Karpas-422 (cell line): Measurements from ENCODE around the gene VCAN. TPM values are rescaled to one million over a fixed set of nuclear protein-coding genes. Genes with fewer than 3 reads are reported as not detected.

Source experiments
- DNase-seq: peaks from one replicate; pipeline ENCODE4 v3.0.0-alpha.2; 2015
- H2AFZ ChIP-seq: fragments of 200-600 bp; sonication (generic); 2 replicates; pipeline ENCODE4 v1.6.1; 2014; ENCODE audit warnings: antibody characterized with exemption, low read length, mixed read lengths
- H3K27ac ChIP-seq: fragments of 200-600 bp; sonication (generic); 2 replicates; pipeline ENCODE4 v1.5.1; 2014; ENCODE audit warnings: mild to moderate bottlenecking, low read length, moderate library complexity
- H3K27me3 ChIP-seq: fragments of 200-600 bp; sonication (generic); 2 replicates; pipeline ENCODE4 v1.6.1; 2014; ENCODE audit warnings: low read length, mixed read lengths
- H3K36me3 ChIP-seq: fragments of 200-600 bp; sonication (generic); 2 replicates; pipeline ENCODE4 v1.6.1; 2014; ENCODE audit warnings: low read length, mixed read lengths; ENCODE audit not compliant: insufficient read depth
- H3K4me1 ChIP-seq: fragments of 200-600 bp; sonication (generic); 2 replicates; pipeline ENCODE4 v1.6.1; 2014; ENCODE audit warnings: mild to moderate bottlenecking, low read length, mixed read lengths
- H3K4me2 ChIP-seq: fragments of 200-600 bp; sonication (generic); 2 replicates; pipeline ENCODE4 v1.6.1; 2014; ENCODE audit warnings: low read length, low read depth, mild to moderate bottlenecking; ENCODE audit not compliant: poor library complexity, severe bottlenecking
- H3K4me3 ChIP-seq: fragments of 200-600 bp; sonication (generic); 2 replicates; pipeline ENCODE4 v1.5.1; 2014; ENCODE audit warnings: mild to moderate bottlenecking, antibody characterized with exemption, low read length, mixed read lengths
- H3K79me2 ChIP-seq: fragments of 200-600 bp; sonication (generic); 2 replicates; pipeline ENCODE4 v1.6.1; 2014; ENCODE audit warnings: mild to moderate bottlenecking, low read length, mixed read lengths
- H3K9ac ChIP-seq: fragments of 200-600 bp; sonication (generic); 2 replicates; pipeline ENCODE4 v1.6.0; 2014; ENCODE audit warnings: low read length
- H3K9me2 ChIP-seq: fragments of 200-600 bp; sonication (generic), shearing (Covaris generic); replicated peaks from 2 replicates; pipeline ENCODE4 v1.6.0; 2014; ENCODE audit warnings: mild to moderate bottlenecking, low read length, moderate library complexity; ENCODE audit not compliant: insufficient read depth
- H3K9me3 ChIP-seq: fragments of 300-700, 200-600 bp; sonication (generic); 2 replicates; pipeline ENCODE4 v1.6.1; 2014; ENCODE audit warnings: low read length, mixed read lengths
- H4K20me1 ChIP-seq: fragments of 200-600 bp; sonication (generic); 2 replicates; pipeline ENCODE4 v1.6.1; 2014; ENCODE audit warnings: mild to moderate bottlenecking, antibody characterized with exemption, low read length, low read depth; ENCODE audit not compliant: insufficient read depth
- total RNA-seq: library from RNA; depleted of rRNA; stranded (reverse); fragments of >200 nt; shearing (Covaris generic); gene quantifications from 2 replicates; pipeline ENCODE4 v1.2.3, GENCODE V29; 2014; ENCODE audit warnings: low replicate concordance

Gene VCAN
- total RNA-seq, 1 experiment from 2014 or later: not detected

DNA sequence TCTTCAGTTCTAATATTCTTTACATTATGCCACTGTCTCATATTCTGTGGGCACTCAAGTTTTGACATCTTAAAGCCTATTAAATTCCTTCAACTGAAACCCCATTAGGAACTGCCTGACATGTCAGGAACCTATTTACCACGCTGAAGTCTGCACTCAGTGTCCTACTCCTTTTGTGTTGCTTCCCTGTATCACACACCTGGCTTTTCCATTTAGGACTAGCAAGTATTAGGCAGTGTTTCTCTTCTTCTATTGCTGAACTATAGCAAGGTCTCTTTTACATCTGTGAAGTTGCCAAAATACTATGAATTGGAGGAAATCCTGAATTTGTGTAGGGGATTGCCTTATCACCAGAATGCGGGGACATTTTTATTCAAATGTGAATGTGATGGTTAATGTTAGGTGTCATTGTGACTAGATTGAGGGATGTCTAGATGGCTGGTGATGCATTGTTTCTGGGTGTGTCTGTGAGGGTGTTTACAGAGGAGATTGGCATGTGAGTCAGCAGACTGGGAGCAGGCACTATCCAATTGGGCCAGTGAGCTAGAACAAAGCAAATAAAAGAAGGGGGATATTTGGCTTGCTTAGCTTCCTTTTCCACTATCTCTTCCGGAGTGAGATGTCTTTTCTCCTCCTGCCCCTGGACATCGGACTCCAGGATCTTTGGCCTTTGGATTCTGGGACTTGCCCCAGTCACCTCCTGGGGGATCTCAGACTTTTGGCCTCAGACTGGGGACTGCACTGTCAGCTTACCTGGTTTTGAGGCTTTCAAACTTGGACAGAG, 21.2 kb upstream of the VCAN start:
- H3K4me3 ChIP-seq: no peak overlapping the region
- no peaks in the 10 kb centered on the region for H3K9me2 ChIP-seq
- H3K9me3 ChIP-seq: peaks cover 9% of the 10 kb centered on the region
- H3K4me1 ChIP-seq: no peaks in the 10 kb centered on the region
- H3K27me3 ChIP-seq: no peaks in the 10 kb centered on the region
- no peak overlapping the region for H3K27ac ChIP-seq
- no peaks in the 10 kb centered on the region for H3K79me2 ChIP-seq
- DNase-seq: no peak
- no peak overlapping the region for H3K9ac ChIP-seq
- H4K20me1 ChIP-seq: no peaks in the 10 kb centered on the region
- H3K36me3 ChIP-seq: no peaks in the 10 kb centered on the region
- no peak overlapping the region for H3K4me2 ChIP-seq
- no peak overlapping the region for H2AFZ ChIP-seq

DNA sequence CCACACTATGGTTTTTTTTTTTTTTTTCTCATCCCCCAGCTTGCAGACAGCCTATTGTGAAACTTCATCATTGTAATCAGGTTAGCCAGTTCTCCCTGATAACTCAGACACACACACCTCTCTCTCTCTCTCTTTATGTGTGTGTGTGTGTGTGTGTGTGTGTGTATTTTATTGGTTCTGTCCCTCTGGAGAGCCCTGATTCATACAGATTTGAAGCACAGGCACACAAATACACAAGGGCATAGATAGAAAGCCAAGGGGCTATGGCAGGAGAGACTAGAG, 20.6 kb upstream of the VCAN start:
- no peaks in the 10 kb centered on the region for H3K9me2 ChIP-seq
- no peak overlapping the region for H3K4me3 ChIP-seq
- H3K9ac ChIP-seq: no peak overlapping the region
- no peaks in the 10 kb centered on the region for H4K20me1 ChIP-seq
- H3K4me2 ChIP-seq: no peak overlapping the region
- no peaks in the 10 kb centered on the region for H3K36me3 ChIP-seq
- H3K79me2 ChIP-seq: no peaks in the 10 kb centered on the region
- H3K4me1 ChIP-seq: no peaks in the 10 kb centered on the region
- no peaks in the 10 kb centered on the region for H3K27me3 ChIP-seq
- no peak overlapping the region for H2AFZ ChIP-seq
- H3K27ac ChIP-seq: no peak overlapping the region
- peaks cover 9% of the 10 kb centered on the region for H3K9me3 ChIP-seq
- no peak for DNase-seq

GRCh38 chr5:83451955-83452354, 19.6 kb upstream of the VCAN start:
- no peaks in the 10 kb centered on the region for H3K79me2 ChIP-seq
- H3K4me2 ChIP-seq: no peak overlapping the region
- no peaks in the 10 kb centered on the region for H3K36me3 ChIP-seq
- no peak overlapping the region for H3K9ac ChIP-seq
- no peak overlapping the region for H3K27ac ChIP-seq
- no peak overlapping the region for H2AFZ ChIP-seq
- H3K9me2 ChIP-seq: no peaks in the 10 kb centered on the region
- H4K20me1 ChIP-seq: no peaks in the 10 kb centered on the region
- no peaks in the 10 kb centered on the region for H3K4me1 ChIP-seq
- no peaks in the 10 kb centered on the region for H3K27me3 ChIP-seq
- no peak for DNase-seq
- H3K4me3 ChIP-seq: no peak overlapping the region
- peaks cover 9% of the 10 kb centered on the region for H3K9me3 ChIP-seq

DNA sequence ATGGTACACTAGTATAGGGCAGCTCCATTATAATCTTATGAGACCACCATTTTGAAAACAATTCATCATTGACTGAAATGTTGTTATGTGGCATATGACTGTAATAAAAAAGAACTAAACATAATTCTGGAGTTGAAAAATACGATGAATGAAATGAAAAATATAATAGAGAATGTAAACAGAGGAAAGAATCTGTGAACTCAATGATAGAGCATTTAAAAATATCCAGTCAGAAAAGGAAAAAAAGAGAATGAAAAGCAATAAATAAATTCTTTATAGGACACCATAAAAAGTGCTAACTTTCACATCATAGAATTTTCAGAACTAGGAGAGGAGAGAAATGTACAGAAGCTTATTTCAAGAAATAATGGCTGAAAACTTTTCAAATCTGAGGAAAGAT, 17.6 kb upstream of the VCAN start:
- DNase-seq: no peak
- Histone ChIP-seq H3K4me1 (no peaks in the 10 kb centered on the region), H2AFZ (no peak overlapping the region), H4K20me1 (no peaks in the 10 kb centered on the region), H3K9ac (no peak overlapping the region), H3K4me2 (no peak overlapping the region), H3K36me3 (no peaks in the 10 kb centered on the region), H3K4me3 (no peak overlapping the region), H3K9me3 (peaks cover 9% of the 10 kb centered on the region), H3K27ac (no peak overlapping the region), H3K9me2 (no peaks in the 10 kb centered on the region), H3K79me2 (no peaks in the 10 kb centered on the region), H3K27me3 (no peaks in the 10 kb centered on the region)

- Histone ChIP-seq H3K9me3 (no peaks in the 10 kb centered on the region), H3K79me2 (no peaks in the 10 kb centered on the region), H3K27ac (no peak overlapping the region), H3K4me1 (no peaks in the 10 kb centered on the region), H3K4me3 (no peak overlapping the region), H3K9ac (no peak overlapping the region), H3K27me3 (no peaks in the 10 kb centered on the region), H2AFZ (no peak overlapping the region), H4K20me1 (no peaks in the 10 kb centered on the region), H3K4me2 (no peak overlapping the region), H3K9me2 (no peaks in the 10 kb centered on the region), H3K36me3 (no peaks in the 10 kb centered on the region)
- no peak for DNase-seq
Observed at GRCh38 chr5:83464261-83464660, 7.3 kb upstream of the VCAN start.

- Histone ChIP-seq H3K36me3 (no peaks in the 10 kb centered on the region), H2AFZ (no peak overlapping the region), H3K9me3 (no peaks in the 10 kb centered on the region), H3K79me2 (no peaks in the 10 kb centered on the region), H3K4me2 (no peak overlapping the region), H3K9ac (no peak overlapping the region), H3K27me3 (no peaks in the 10 kb centered on the region), H4K20me1 (no peaks in the 10 kb centered on the region), H3K27ac (no peak overlapping the region), H3K4me1 (no peaks in the 10 kb centered on the region), H3K4me3 (no peak overlapping the region), H3K9me2 (no peaks in the 10 kb centered on the region)
- no peak for DNase-seq
Observed at GRCh38 chr5:83467371-83468035, 4.0 kb upstream of the VCAN start.

DNA sequence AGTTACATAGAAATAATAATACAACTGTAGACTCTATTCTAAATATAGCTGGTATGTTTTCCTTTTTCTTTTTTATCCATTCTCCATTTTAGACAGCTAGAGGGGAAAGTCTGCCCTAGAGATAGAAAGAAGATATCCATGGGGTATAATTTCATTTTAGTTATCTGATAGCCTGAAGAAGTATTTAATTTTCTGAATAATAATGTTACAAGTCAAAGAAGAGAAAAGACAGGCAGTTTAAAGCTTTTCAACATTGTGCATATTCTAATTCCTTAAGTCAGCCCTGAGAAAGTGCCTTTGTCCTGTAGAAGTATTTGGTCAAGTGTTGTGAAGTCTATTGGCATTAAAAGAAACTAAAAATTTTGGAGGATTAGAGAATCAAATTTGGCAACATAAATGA, 2.5 kb upstream of the VCAN start:
- Histone ChIP-seq H3K9ac (no peak overlapping the region), H3K36me3 (no peaks in the 10 kb centered on the region), H3K27me3 (0 out of 2 replicates have a peak, but pooled peaks cover 3% of the 10 kb centered on the region), H3K4me2 (no peak overlapping the region), H3K4me3 (no peak overlapping the region), H3K9me3 (no peaks in the 10 kb centered on the region), H4K20me1 (no peaks in the 10 kb centered on the region), H3K27ac (no peak overlapping the region), H3K4me1 (no peaks in the 10 kb centered on the region), H3K9me2 (no peaks in the 10 kb centered on the region), H2AFZ (no peak overlapping the region), H3K79me2 (no peaks in the 10 kb centered on the region)
- no peak for DNase-seq

- Histone ChIP-seq H3K79me2 (no peaks in the 10 kb centered on the region), H2AFZ (no peak overlapping the region), H3K9me2 (no peaks in the 10 kb centered on the region), H3K9me3 (no peaks in the 10 kb centered on the region), H3K36me3 (no peaks in the 10 kb centered on the region), H3K4me2 (no peak overlapping the region), H4K20me1 (no peaks in the 10 kb centered on the region), H3K4me1 (peaks cover 5% of the 10 kb centered on the region; the same call in 1 of the 2 replicates), H3K9ac (no peak overlapping the region), H3K27ac (no peak overlapping the region), H3K4me3 (no peak overlapping the region), H3K27me3 (0 out of 2 replicates have a peak, but pooled peaks cover 3% of the 10 kb centered on the region)
- no peak for DNase-seq
Observed at GRCh38 chr5:83470526-83471404, 779 bp upstream of the VCAN start.
